Mesendoderm (in vitro differentiated cells): Measurements from ENCODE around the gene PRND.

ENCODE experiments used
- DNase-seq: peaks from one replicate; pipeline ENCODE4 v3.0.0; 2013
- H2AK5ac ChIP-seq: 2 replicates; pipeline ENCODE4 v1.6.1; 2013; ENCODE audit warnings: low read length, inconsistent platforms
- H2BK120ac ChIP-seq: 2 replicates; pipeline ENCODE4 v1.6.1; 2013; ENCODE audit warnings: low read depth, mild to moderate bottlenecking, low read length, moderate library complexity, mixed read lengths
- H2BK15ac ChIP-seq: replicated peaks from 2 replicates; pipeline ENCODE4 v1.6.1; 2013; ENCODE audit warnings: low read depth, mild to moderate bottlenecking, moderate library complexity
- H2BK5ac ChIP-seq: 2 replicates; pipeline ENCODE4 v1.6.1; 2013; ENCODE audit warnings: low read length, inconsistent platforms
- H3K18ac ChIP-seq: 2 replicates; pipeline ENCODE4 v1.6.1; 2013; ENCODE audit warnings: mild to moderate bottlenecking, low read length, mixed read lengths
- H3K23ac ChIP-seq: one replicate; pipeline ENCODE4 v1.6.1; 2013; ENCODE audit warnings: low read length
- H3K27ac ChIP-seq: 2 replicates; pipeline ENCODE4 v1.5.1; 2013; ENCODE audit warnings: low read depth, mild to moderate bottlenecking, inconsistent platforms, low read length, moderate library complexity
- H3K27me3 ChIP-seq: 2 replicates; pipeline ENCODE4 v1.6.1; 2013; ENCODE audit warnings: low read length, control low read depth, mild to moderate bottlenecking, inconsistent platforms; ENCODE audit not compliant: insufficient read depth, poor library complexity
- H3K36me3 ChIP-seq: 2 replicates; pipeline ENCODE4 v1.6.1; 2013; ENCODE audit warnings: low read length, inconsistent platforms; ENCODE audit not compliant: control insufficient read depth, insufficient read depth
- H3K4ac ChIP-seq: one replicate; pipeline ENCODE4 v1.6.1; 2013; ENCODE audit warnings: low read depth, mild to moderate bottlenecking, low read length, moderate library complexity
- H3K4me1 ChIP-seq: 2 replicates; pipeline ENCODE4 v1.6.1; 2013; ENCODE audit warnings: low read depth, low read length, inconsistent platforms; ENCODE audit not compliant: control insufficient read depth
- H3K4me2 ChIP-seq: 2 replicates; pipeline ENCODE4 v1.6.1; 2013; ENCODE audit warnings: low read length
- H3K4me3 ChIP-seq: 2 replicates; pipeline ENCODE4 v1.5.1; 2013; ENCODE audit warnings: mild to moderate bottlenecking, low read length
- H3K56ac ChIP-seq: one replicate; pipeline ENCODE4 v1.6.1; 2013; ENCODE audit warnings: low read length
- H3K79me1 ChIP-seq: 2 replicates; pipeline ENCODE4 v1.6.1; 2013; ENCODE audit warnings: low read length, inconsistent platforms
- H3K79me2 ChIP-seq: 2 replicates; pipeline ENCODE4 v1.6.1; 2013; ENCODE audit warnings: mild to moderate bottlenecking, low read length; ENCODE audit not compliant: control insufficient read depth, insufficient read depth
- H3K9ac ChIP-seq: 2 replicates; pipeline ENCODE4 v1.6.1; 2013; ENCODE audit warnings: low read length, inconsistent platforms
- H4K5ac ChIP-seq: one replicate; pipeline ENCODE4 v1.6.1; 2013; ENCODE audit warnings: low read length
- H4K8ac ChIP-seq: one replicate; pipeline ENCODE4 v1.6.1; 2013; ENCODE audit warnings: low read depth, mild to moderate bottlenecking, control low read depth, low read length, moderate library complexity
- WGBS: extraction: QIAGEN DNeasy Blood & Tissue Kit; methylation state at CpG from one replicate; pipeline ENCODE4 v1.1.7; 2013; ENCODE audit warnings: low lambda C conversion rate, missing lambda C conversion rate; ENCODE audit not compliant: insufficient coverage; ENCODE audit errors: extremely low coverage; 5-methylcytosine and 5-hydroxymethylcytosine counted together

The PRND gene

DNA sequence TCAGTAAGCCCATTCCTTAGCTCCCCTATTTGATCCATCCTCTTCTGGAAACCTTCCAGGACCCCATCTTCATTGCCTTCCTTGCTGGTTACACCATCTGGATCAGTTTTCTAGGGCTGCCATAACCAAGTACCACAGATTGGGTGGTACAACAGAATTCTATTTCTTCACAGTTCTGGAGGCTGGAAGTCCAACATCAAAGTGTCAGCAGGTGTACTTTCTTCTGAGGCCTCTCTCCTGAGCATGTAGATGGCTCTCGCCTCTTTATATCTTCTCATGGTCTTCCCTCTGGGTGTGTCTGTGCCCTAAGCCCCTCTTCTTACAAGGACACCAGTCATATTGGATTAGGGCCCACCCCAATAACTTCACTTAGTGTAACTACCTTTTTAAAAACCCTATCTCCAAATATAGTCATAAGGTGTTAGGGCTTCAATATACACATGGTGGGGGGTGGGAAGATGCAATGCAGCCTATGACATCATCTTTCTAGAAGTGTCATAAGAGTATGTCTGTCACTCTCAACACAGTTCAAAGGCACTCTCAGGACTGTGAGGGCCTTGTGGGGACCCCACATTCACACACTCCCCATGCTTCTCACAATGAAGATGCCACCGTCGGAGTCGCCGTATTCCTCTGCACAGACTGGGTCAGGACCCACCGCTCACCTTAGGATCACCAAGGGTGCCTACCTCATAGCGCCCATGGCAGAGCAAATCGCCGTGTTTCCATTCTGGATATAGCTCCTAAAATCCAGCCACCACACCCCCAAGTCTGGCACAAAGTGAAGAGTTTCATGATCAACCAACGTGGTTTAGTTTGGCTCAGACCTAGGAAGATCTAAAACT lies 12.2 kb upstream of the PRND start:
- H3K56ac ChIP-seq, result no peak overlapping the region
- no peak overlapping the region for H4K8ac ChIP-seq
- H3K18ac ChIP-seq, result no peak overlapping the region
- no peak overlapping the region for H3K4me2 ChIP-seq
- H3K4ac ChIP-seq, result no peak overlapping the region
- no peaks in the 10 kb centered on the region for H3K27me3 ChIP-seq
- H3K4me3 ChIP-seq, result no peak overlapping the region
- no peak overlapping the region for H2BK15ac ChIP-seq
- H3K23ac ChIP-seq, result no peak overlapping the region
- no peak overlapping the region for H2BK120ac ChIP-seq
- no peaks in the 10 kb centered on the region for H3K79me2 ChIP-seq
- H4K5ac ChIP-seq, result no peak overlapping the region
- H3K36me3 ChIP-seq, result no peaks in the 10 kb centered on the region
- H2BK5ac ChIP-seq, result no peak overlapping the region
- H3K9ac ChIP-seq, result no peak overlapping the region
- no peaks in the 10 kb centered on the region for H3K4me1 ChIP-seq
- DNase-seq, result no peak
- no peak overlapping the region for H2AK5ac ChIP-seq
- H3K79me1 ChIP-seq, result no peaks in the 10 kb centered on the region
- no peak overlapping the region for H3K27ac ChIP-seq
- WGBS, result no CpG with 5 or more reads among the region's 10 CpGs

- Histone ChIP-seq H4K8ac (no peak overlapping the region), H3K56ac (no peak overlapping the region), H3K79me1 (no peaks in the 10 kb centered on the region), H4K5ac (no peak overlapping the region), H3K18ac (no peak overlapping the region), H2BK120ac (no peak overlapping the region), H3K27me3 (no peaks in the 10 kb centered on the region), H3K4ac (no peak overlapping the region), H3K36me3 (no peaks in the 10 kb centered on the region), H2AK5ac (no peak overlapping the region), H3K4me1 (no peaks in the 10 kb centered on the region), H3K79me2 (no peaks in the 10 kb centered on the region), H3K4me2 (no peak overlapping the region), H3K9ac (no peak overlapping the region), H3K27ac (no peak overlapping the region), H2BK5ac (no peak overlapping the region), H3K23ac (no peak overlapping the region), H2BK15ac (no peak overlapping the region), H3K4me3 (no peak overlapping the region)
- DNase-seq, result no peak
- no CpG with 5 or more reads among the region's 6 CpGs for WGBS
Observed at GRCh38 chr20:4710106-4710475, 11.6 kb upstream of the PRND start.

DNA sequence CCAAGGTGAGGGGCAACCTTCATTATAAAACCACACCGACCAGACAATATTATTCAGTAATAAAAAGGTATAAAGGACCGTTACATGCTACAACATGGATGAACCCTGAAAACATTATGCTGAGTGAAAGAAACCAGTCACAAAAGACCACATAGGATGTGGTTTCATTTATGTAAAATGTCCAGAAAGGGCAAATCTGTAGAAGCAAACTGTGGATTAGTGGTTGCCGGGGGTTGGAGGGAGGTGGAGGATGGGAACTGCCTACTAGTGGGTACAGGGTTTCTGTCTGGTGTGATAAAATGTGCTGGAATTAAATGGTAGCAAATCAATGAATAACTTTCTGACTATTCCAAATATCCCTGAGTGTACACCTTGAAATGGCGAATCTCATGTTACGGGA lies 10.2 kb upstream of the PRND start:
- no peaks in the 10 kb centered on the region for H3K27me3 ChIP-seq
- H4K8ac ChIP-seq, result no peak overlapping the region
- H3K27ac ChIP-seq, result no peak overlapping the region
- no peaks in the 10 kb centered on the region for H3K36me3 ChIP-seq
- no peak overlapping the region for H3K4me2 ChIP-seq
- no peak for DNase-seq
- H3K4me3 ChIP-seq, result no peak overlapping the region
- H4K5ac ChIP-seq, result no peak overlapping the region
- H2BK5ac ChIP-seq, result no peak overlapping the region
- H3K79me2 ChIP-seq, result no peaks in the 10 kb centered on the region
- H3K79me1 ChIP-seq, result no peaks in the 10 kb centered on the region
- no peak overlapping the region for H2BK120ac ChIP-seq
- H3K4me1 ChIP-seq, result no peaks in the 10 kb centered on the region
- no peak overlapping the region for H3K18ac ChIP-seq
- H3K56ac ChIP-seq, result no peak overlapping the region
- H3K23ac ChIP-seq, result no peak overlapping the region
- H3K9ac ChIP-seq, result no peak overlapping the region
- H2BK15ac ChIP-seq, result no peak overlapping the region
- no peak overlapping the region for H2AK5ac ChIP-seq
- no peak overlapping the region for H3K4ac ChIP-seq
- WGBS, result no CpG with 5 or more reads among the region's 5 CpGs

GRCh38 chr20:4713401-4713800 lies 8.3 kb upstream of the PRND start:
- H4K5ac ChIP-seq, result no peak overlapping the region
- WGBS, result no CpG with 5 or more reads among the region's 7 CpGs

DNA sequence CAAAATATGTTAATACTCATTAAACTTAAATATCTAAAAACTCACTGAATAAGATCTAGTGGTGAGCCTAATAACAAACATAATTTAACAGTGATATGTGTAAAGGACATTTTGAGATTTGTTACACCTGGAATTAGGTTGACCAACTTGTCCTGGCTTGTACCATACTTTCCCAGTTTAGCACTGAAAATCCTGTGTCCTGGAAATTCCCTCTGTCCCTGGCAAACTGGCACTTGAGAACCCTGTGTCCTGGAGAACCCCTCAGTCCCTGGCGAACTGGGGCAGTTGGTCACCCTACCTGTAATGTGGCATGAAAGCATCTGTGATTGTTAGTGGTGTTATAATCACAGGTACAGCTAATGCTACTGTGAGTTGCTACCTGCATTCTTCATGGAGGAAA lies 6.9 kb upstream of the PRND start:
- Histone ChIP-seq H3K18ac (no peak overlapping the region), H3K36me3 (no peaks in the 10 kb centered on the region), H2BK5ac (no peak overlapping the region), H3K4me2 (no peak overlapping the region), H4K8ac (no peak overlapping the region), H3K4ac (no peak overlapping the region), H3K4me1 (no peaks in the 10 kb centered on the region), H3K4me3 (no peak overlapping the region), H3K56ac (no peak overlapping the region), H3K27me3 (no peaks in the 10 kb centered on the region), H3K79me1 (no peaks in the 10 kb centered on the region), H2BK120ac (no peak overlapping the region), H3K27ac (no peak overlapping the region), H4K5ac (no peak overlapping the region), H3K9ac (no peak overlapping the region), H2AK5ac (no peak overlapping the region), H3K79me2 (no peaks in the 10 kb centered on the region), H2BK15ac (no peak overlapping the region), H3K23ac (no peak overlapping the region)
- DNase-seq, result no peak
- no CpG with 5 or more reads among the region's 1 CpG for WGBS

More at GRCh38 chr20:4713401-4713800, 8.3 kb upstream of the PRND start:
- Histone ChIP-seq H3K4me1 (no peaks in the 10 kb centered on the region), H2AK5ac (no peak overlapping the region), H3K79me1 (no peaks in the 10 kb centered on the region), H3K4me3 (no peak overlapping the region), H3K56ac (no peak overlapping the region), H2BK15ac (no peak overlapping the region), H3K4ac (no peak overlapping the region), H3K4me2 (no peak overlapping the region), H3K27ac (no peak overlapping the region), H3K27me3 (no peaks in the 10 kb centered on the region), H3K36me3 (no peaks in the 10 kb centered on the region), H3K9ac (no peak overlapping the region), H4K8ac (no peak overlapping the region), H2BK5ac (no peak overlapping the region), H3K79me2 (no peaks in the 10 kb centered on the region), H2BK120ac (no peak overlapping the region), H3K23ac (no peak overlapping the region), H3K18ac (no peak overlapping the region)
- no peak for DNase-seq
